HG03060 (cell line): ENCODE results near the gene LDLRAD4.

Source experiments
- ATAC-seq: cut with Tn5 transposase; IDR thresholded peaks from one replicate; pipeline ENCODE4 v1.9.1; 2021; ENCODE audit warnings: low read depth, moderate number of reproducible peaks; ENCODE audit not compliant: unreplicated experiment

The LDLRAD4 gene

DNA sequence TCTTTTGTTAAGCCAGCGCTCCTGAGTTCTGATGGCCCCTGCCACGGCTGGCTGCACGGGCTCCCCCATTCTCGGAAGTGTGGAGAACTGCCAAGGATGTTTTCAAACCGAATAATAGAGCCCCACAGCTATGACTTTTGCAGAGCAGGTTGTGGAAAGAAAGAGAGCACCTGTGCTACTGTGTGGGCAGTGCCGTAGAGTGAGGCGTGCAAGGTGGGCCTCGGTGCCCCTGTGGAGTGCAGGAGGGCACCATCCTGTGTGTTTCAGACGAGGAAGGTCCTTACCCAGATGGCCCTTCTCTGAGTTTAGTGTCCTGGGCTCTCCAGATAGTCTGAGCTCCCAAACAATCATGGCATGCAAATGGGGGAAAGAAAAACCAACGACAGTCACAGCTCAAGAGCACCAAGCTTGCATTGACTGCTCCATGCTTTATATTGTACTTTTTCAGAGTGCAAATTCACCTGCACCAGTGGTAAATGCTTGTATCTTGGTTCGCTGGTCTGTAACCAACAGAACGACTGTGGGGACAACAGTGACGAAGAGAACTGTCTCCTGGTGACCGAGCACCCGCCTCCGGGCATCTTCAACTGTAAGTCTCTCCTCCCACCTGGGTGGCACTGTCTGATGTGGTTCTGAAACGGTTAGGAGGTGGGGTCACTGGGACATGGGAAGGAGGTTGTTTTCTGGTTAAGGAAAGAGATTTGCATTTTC lies 219.4 kb downstream of the LDLRAD4 start:
- ATAC-seq, result no peak

DNA sequence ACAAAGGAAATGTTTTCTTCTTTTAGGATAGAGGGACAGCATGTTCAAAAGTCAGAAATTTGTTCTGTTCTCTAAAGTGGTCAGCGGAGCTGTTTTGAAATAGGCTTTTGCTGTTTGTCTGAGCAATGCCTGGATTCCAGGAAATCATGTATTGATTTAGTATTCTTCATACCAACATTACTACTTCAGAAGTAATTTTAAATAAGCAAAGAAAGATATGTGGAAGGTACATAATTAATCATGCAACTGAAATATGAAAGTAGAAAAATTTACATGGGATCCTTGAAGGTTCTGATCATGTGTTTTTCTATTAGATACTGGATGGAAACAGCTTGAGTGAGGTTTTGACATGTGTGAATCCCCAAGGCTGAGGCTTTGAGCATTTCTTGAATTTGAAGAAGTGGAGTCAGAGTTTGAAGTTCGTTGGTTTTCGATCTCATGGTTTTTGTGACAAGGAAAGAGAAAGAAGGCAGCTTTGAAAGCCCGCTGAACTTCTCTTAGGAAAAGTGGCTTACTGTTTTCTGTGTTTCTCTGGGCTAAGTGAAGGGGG lies 220.0 kb downstream of the LDLRAD4 start:
- no peak for ATAC-seq

DNA sequence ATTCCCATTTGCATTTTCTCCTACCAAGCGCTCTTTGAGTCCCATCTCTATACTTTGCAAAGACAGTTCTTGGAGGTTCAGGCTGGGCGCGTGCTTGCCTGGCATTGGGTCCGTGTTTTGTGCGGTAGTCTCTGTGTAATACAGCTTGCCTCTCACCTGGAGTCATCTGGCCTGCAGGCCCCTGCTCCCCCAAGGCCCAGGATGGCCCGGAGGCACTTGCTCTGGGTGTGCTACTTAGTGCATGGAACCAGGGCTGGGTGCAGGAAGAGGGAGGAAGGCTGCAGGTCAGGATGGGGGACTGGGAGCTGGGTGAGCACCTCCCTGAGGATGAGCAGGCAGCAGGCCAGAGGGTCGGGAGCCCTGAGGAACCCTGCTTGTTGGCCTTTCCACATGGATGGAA lies 220.9 kb downstream of the LDLRAD4 start:
- no peak for ATAC-seq

DNA sequence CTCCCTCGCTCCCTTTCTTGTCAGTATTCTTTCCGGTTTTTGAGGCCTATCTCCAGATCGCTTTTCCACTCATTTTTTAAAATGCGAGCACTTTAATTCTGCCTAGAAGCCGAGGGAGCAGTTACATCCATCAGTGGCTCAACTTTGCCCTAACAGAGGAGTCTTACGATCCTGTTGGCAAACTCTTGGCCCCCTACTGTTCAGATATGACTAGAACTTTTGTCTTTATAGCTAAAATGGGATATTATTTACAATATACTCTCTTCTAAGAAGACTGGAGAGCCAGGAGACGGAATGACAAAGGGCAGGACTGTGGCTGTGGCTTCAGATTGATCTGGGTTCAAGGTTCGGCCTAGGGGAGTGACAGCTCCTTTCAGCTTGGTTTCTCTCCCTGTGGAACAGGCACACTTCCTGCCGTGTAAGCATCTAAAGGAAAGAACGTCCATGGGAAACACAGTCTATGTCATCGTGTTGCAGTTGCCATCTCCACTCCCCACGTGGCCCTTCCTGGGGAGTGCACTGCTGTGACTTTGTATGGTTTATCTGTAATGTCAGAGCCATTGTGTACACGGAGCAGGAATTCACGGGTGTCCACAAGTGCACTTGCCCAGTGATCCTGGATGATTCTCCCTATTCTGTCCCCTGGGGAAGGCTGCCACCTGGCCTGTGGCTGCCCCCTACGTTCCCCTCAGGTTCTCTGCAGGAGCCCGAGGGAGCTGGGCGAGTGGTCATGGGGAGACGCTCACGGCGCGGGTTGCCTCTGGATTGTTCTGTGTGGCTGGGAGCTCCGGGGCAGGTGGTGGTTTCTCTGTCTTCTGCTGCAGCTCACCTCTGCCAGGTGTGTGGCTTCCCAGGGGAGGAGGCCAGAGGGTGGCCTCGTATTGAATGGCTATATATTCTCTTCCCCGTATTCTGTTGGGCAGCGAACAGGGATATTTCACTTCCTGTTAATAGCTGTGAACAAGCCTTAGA lies 222.0 kb downstream of the LDLRAD4 start:
- ATAC-seq, result no peak

DNA sequence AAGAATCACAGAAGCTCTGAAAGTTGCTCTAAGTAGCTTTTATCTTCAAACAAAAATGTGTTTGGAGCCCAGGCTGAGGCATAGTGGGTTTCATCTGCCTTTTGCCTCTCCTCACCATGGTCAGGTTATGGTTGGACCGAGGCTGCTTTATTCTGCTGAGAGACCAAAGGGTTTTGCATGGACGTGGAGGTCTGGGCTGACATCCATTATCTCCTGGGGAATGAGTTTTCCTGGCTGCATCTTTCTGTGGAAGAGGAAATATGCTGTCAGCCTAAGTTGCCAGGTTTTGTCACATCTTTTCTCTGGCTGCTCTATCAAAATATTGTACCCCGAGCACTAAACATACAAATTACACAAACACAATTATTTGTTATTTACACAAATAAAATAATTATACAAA lies 223.2 kb downstream of the LDLRAD4 start:
- no peak for ATAC-seq

DNA sequence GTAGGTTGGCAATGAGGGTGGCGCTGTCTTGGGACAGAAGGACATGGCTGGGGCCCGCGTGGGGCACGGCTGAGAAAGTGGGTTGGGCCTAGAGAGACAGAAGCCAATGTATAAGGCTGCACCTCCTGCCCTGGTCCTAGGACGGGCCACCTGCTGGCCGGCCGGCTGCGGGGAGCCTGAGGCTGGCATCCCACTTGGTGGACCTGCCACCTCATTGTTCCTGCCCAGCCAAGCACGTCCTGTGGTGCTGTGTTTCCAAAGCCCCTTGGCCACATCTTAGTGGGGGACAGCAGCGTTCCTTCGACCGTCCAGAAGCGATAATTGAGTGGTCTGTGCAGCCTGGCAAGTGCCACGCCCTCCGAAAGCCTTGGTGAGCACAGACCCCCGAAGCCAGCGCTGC lies 223.9 kb downstream of the LDLRAD4 start:
- ATAC-seq, result no peak

DNA sequence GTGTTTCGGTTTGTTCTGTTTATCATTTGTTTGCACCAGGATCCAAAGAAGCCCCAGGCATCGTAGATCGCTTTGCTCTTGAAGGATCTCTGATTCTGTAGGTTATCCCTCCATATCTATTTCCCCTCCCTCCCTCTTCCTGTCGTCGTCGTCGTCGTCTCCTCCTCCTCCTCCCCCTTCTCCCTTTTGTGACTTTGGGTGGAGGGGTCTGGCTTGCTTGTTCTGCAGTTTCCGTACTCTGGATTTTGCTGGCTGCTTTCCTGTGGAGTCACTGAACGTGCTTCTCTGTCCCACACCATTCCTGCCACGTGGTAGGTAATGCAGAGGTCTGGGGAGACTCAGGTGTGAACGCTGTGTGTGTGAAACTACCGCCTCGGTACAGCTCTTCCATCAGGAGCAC lies 225.0 kb downstream of the LDLRAD4 start:
- no peak for ATAC-seq

DNA sequence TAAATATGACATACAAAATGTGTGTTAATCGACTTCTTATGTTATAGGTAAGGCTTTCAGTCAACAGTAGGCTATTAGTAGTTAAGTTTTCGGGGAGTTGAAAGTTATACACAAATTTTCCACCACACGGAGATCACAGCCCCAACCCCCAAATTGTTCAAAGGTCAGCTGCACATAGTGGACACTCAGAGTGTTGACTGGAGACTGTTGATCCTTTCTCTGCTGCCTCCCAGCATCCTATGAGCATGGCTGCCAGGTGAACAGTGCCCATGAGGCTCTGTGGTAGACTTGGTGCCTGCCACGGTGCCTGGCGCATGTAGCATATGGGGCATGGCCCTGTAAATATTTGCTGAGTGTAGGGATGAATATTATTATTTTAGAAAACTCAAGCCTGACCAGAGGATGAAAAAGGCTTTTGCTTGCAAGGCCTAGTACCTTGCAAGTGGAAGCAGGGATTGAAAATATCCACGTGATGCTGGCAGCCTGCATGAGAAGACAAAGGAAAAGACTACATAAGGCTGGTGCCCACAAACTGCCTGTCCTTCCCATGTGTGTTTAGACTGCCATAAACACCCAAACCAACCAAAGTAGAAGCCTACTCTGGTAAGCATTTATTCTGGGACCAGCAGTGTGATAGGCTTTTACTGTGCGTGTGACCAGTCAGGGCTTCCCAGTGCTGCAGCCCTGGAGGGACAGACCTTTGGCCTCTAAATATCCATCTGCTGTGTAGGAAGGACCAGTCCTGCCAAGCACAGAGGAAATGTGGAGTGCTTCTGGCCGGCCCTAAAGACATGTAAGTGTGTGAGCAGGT lies 226.1 kb downstream of the LDLRAD4 start:
- ATAC-seq, result no peak

DNA sequence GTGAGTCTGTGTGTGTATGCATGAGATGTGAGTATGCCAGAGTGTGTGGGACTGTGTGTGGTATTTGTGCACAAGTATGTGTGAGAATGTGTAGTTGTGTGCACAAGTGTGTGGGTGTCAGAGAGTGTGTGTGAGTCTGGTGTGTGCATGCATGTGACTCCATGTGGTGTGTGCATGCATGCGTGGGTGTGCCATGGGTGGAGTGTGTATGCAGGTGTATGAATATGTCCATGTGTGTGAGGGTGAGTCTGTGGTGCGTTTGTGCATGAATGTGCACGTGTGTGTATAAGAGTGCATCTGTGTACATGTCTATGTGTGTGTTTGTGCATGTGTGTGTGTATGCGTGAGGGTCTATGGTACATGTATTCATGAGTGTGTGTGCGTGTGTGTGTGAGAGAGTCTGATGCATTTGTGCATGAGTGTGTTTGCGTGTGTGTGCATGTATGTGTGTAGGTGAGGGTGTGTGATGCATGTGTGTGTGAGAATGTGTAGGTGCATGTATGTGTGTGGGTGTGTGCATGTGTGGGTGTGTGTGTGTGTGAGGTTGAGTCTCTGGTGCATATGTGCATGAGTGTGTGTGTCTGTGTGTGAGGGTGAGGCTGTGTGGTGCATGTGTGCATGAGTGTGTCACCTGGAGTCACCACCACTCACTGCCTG lies 226.8 kb downstream of the LDLRAD4 start:
- no peak for ATAC-seq

DNA sequence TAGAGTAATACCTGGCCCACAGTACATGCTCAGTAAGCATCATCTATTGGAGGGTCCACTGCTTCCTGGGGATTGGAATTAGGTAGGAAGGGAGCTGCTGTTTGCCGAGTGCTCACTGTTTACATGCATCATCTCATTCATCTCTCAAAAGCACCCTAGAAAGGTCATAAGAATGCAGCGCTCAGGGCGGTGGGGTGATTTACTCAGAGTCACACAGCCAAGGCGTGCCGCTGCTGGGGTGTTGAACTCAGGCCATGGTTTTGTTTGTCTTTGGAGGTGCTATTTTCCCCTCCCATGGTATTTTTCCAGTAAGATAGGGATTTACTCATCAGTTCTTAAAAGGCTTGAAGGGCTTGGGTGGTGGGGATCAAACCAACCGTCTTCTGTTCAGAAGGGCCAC lies 227.5 kb downstream of the LDLRAD4 start:
- no peak for ATAC-seq

DNA sequence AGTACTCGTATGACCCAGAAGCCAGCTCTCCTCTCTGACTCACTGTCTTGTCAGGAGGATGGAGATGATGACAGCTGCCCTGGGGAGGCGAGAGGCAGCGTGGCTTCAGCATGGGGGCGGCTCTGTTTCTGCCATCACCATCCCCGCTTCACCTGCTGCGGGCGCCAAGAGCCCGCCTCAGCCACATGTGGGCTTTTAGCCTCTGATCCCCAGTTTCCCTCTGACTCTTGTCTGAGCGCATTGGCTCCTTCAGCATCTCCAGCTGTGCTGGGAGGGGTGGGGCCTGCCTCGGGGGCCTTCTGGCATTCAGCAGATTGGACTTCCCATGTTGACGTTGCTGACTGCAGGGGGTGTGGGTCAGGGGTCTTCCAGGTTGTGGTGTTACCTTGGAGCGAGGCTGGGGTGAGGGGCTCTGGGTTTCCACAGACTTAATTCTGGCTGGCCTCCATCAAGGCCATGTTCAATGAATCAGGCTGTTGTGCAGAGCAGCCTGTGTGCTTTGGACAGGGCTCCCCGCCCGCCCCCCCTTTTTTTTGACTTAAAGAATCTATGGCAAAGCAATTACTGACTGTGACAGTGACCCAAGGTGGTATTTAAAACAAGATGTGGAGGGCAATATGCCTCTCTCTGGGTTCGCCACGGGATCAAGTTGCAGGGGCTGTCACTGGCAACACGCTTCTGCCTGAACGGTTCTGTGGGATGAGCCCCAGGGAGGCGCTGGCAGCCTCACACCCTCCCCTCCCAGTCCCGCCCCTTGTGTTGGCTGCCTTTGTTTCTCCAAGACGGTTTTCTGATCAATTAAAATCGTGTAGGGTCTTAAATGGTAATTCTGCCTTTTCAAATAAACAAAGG lies 228.3 kb downstream of the LDLRAD4 start:
- no peak for ATAC-seq

DNA sequence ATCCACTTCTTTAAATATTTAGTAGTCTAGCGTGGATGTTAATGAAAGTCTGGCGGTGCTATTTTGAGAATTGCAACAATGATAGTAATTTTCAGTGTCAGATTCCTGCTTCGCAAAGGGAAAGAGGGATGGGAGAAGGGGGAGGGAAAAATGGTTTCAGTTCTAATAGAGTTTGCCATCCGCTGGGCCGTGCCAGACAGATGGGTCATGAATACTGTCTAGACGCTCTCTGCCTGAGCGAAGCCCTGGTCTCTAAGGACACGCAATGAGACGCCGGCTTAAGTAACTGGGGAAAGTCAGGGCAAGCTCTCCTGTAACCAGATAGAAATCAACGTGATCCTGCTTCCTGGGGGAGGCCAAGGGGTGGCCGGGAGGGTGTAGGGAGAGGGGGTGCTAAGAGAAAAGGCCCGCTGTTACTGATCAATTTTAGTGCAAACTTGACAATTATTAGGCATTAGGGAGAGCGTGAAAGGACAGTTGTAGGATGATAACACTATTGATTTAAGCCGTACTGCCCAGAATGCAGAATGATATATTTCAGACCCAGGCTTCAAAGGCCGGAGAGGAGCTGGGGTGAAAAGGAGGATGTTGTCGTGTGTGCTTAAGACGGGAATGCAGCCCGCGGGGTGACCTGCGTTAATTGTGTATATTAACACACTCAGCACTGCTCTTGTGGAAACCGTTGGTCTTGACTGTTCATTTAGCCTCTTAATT lies 229.2 kb downstream of the LDLRAD4 start:
- ATAC-seq, result no peak

DNA sequence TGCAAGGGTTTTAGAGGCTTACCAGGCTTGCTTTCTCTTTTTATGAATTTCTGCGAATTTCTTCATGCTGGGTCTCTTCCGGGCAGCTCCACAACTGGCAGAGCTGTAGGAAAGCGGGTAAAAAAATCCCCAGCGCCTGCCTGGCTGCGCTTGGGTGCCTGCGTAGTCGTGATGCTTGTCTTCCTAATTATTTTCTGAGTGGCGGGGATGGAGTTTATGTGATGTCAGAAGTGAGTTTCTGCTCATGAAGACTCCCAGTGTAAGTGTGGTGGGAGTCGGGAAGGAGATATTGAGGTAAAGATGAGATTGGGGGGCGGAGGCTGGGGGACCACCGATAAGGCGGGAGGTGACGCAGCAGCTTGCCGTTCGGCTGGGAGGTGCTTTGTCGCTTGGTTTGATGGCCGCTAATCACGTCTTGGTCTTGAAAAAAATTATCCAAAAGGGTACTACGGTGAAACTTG lies 229.8 kb downstream of the LDLRAD4 start:
- ATAC-seq, result no peak

DNA sequence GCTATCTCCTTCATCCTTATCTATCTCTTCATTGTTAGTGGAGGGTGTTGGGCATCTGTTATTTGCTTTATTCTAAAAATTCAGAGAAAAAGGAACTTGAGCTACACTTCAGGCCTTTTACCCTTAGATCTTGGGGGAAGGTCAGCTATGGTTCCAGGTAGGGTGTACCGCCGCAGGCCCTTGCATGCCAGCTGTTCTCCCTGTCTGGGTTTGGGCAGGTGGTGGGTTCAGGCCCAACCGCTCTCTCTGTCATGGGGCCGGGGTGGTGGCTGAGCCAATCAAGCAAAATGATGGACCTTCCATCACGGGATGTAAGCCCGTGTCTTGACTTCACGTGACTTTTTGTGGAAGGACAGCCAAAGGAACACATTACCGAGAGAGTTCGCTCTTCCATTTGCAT lies 231.1 kb downstream of the LDLRAD4 start:
- ATAC-seq, result no peak

DNA sequence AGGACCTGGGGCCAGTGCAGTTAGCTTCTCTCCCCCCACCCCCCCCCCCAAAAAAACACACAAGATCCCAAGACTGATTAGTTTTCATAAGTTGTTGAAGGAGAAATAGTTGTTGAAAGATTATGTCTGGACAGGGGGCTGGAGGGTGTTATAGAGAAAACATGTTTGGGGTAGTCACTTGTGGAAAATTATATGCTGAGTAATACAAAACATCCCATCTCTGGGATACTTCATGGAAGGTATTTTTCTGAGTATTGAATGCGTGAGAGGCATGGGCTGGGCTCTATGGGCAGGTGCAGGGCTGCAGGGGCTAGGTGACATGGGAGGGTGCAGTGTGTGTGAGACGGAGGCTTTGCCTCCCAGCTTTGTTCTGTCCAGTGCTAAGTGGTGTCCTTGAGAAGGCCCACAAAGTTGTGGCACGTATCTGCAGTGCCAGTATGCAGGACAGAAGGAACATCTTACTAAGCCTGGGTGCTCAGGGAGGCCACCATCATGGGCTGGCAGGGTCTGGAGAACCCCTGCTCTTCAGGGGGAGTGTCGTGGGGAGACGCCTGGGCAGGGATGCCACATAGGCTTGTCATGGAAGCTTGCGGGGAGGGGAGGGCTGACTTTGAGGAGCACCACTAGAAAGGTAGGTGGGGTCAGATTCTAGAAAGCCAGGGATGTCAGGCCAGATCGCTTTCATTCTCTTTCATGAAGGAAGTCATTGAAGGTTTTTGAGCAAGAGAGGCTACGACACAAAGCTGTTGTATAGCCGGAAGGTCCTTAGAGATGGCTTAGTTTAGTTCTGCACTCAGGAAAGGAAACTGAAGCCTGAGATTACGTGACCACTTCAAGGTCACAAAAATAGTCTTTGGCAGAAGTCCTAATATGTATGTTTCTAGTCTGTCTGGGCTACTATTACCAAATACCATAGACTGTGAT lies 232.0 kb downstream of the LDLRAD4 start:
- ATAC-seq, result no peak

DNA sequence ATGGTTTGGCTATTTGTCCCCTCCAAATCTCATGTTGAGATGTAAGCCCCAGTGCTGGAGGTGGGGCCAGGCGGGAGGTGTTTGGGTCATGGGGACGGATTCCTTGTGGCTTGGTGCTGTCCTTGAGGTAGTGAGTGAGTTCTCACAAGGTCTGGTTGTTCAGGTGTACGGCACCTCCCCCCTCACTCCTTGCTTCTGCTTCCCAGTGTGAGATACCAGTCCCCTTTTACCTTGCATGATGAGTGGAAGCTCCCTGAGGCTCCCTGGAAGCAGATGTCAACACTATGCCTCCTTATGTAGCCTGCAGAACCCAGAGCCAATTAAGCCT lies 232.6 kb downstream of the LDLRAD4 start:
- ATAC-seq, result no peak

DNA sequence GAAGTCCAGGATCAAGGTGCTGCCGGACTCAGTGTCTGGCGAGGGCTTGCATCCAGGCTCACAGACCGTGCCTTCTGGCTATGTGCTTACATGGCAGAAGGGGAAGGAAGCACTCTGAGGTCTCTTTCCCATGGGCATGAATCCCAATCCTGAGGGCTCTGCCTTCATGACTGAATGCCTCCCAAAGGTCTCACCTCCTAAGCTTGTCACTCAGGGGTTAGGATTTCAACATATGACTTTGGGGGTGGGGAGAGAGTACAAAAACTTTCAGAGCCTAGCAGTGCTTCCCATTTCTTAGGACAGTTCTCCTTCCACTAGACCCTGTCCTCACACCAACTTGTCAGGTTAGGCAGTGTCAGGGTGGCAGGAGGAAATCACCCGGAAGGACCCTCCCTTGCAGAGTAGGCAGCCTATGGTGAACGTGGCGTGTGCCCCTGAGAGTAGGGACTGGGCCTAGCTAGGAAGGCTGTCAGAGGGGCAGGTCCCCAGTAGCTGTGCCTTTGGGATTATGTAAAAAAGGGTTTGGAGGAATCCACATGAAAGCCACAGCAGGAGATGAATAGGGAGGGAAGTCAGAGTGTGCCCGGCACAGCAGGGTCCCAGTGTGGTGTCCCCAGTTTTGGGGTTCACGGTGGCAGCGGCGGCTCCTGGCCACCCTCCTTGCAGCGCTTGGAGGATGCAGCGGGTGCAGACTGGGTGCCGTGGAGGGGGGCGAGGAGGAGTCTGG lies 233.3 kb downstream of the LDLRAD4 start:
- ATAC-seq, result no peak
